ENCODE results near the gene RIBC1.
"Not testable (repeated sequence)": the region's sequence is repeated elsewhere in the genome, so short reads cannot be mapped to it uniquely, and the experiment has no call there.

Gene RIBC1

GRCh38 chrX:53422861-53423306, at the start of gene RIBC1:
RIBC1 (plus strand) TSS chrX:53422873; CDS start chrX:53426277, 3,404 bp downstream.
- DNase-seq = no peak

DNA sequence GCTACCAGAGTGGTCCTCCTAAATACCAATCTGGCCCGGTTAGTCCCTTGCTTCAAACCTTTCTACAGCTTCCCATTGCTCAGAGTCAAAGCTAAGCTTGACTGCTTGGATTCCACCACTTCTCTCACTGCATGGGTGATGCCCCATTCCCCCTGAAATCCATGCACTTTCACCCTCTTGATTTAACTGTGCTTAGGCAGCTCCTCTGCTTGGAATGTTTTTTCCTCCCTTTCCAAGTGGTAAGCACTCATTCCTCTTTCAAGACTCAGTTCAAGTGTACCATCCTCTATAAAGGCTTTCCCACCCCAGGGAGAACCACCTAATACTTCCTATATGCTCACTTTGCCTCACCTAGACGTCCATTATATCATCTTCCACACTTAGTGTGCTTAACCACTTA, 49.4 kb upstream of the RIBC1 start:
- no peak for DNase-seq

- DNase-seq = no peak
Observed at GRCh38 chrX:53374222-53374820, 48.4 kb upstream of the RIBC1 start.

DNA sequence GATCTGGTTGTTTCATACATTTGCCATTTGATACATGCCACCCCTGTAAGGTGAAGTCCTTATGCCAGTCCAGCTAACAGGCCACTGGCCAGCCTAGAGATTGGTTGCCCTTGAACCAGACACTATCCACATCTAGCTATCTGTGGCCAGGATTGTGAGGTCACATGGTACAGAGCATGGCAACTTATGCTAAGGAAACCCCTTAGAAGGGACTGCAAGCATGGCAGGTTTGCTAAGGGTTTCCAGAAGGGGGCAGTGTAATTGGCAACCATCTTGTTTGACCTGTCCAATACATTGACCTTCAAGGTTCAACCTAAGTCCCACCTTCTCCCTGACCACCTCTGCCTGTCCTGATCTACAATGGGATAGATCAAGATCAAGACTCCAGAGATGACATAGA, 47.8 kb upstream of the RIBC1 start:
- DNase-seq = no peak

DNA sequence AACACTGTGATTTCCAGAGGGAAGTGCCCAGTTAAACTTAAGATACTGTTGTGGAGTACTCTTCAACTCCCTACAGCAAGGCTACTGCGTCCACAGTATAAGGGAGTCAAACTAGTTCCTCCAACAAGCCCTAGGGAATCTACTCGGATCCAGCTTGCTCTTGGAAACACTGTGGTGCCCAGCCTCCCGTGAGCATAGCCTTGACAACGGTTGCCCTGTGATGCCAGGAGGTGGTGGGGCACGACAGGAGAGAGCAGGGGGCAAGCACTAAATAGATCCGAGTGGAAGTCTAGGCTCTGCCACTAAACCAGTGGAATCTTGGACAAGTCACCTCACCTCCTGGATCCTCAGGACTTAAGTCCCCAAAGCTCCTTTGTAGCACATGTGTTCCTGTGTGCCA, 45.8 kb upstream of the RIBC1 start:
- no peak for DNase-seq

- no peak for DNase-seq
Observed at GRCh38 chrX:53377464-53377863, 45.2 kb upstream of the RIBC1 start.

- DNase-seq = no peak
Observed at GRCh38 chrX:53379008-53379710, 43.5 kb upstream of the RIBC1 start.

GRCh38 chrX:53379747-53380146, 42.9 kb upstream of the RIBC1 start:
- no peak for DNase-seq

DNA sequence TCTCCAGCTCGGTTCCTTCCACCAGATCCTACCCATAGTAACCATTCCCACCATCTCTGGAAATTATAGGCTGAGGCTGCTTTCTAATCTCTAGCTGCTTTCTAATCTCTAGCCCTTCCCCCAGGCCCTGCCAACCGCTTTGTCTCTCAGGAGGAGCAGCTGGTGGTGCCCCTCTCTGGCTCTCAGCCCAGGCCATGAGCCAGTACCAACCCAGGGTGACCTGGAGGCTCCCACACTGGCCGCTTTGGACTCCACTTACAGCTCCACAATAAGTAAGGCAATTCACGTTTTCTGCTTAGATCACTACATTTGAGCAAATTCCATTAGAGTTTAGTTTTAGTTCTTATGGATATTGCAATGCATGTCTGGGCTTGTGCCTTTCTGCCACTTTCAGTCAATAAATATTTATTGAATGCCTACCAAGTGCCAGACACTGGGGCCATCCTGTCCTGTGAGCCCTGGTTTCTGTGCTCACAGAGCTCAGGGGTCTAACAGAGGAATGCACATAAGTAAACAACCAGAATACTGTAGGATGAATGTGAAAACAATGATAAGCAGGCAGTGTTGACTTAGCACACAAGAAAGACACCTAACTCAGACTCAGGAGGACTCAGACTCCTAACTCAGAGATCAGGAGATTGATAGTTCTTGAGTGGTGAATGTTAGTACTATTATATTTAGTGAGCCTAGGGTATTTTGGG, 39.1 kb upstream of the RIBC1 start:
- no peak for DNase-seq

DNA sequence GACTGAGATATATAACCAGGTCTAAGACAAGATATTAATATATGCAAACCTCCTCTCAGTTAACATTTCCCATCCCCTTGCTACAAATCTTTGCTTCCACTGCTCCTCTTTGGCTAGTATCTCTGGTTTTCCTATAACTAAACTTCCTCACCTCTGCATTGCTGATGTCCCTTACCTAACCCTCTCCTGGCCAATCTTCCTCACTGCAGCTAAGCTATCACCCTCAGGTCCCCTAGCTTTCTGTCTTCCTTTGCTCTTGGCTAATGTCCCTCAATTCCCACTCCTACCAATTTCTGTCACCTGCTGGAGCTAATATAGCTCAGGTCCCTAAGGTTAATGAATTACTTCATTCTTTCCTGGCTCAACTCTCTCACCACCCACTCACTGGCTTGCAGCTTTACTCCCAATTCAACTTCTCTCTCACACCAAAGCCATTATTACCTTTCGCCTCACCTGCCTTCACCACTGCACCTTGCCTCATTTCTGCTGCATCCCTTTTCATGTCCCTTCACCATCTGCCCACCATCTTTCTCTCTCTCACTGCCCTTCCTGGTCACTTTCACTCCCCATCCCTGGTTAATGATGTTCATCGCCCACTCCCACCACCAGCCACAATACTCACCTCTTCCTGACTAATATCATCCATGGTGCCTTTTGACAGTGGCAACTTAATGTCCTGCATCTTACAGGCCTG, 26.9 kb upstream of the RIBC1 start:
- DNase-seq = no peak

- DNase-seq = no peak
Observed at GRCh38 chrX:53398216-53398615, 24.5 kb upstream of the RIBC1 start.

DNA sequence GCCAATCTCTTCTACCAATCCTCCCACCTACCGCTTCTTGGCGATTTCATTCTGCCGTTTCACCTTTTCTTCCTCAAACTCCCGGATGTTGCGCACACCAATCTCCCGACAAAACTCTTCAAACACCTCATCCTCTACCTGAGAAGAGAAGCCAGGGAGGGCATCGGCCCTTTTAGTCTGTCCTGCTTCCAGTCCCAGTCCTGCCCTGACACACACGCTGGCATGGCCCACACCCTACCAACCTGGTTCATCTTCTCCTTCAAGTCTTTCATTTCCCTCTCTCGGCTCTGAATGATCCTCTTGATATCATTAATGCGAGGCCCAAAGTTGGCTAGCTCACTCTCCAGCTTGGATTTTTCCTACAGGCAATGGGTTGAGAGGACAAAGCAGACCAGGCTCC, 19.1 kb upstream of the RIBC1 start:
- DNase-seq = no peak

GRCh38 chrX:53412446-53412845, 10.2 kb upstream of the RIBC1 start:
- DNase-seq = no peak

GRCh38 chrX:53420351-53420750, 2.3 kb upstream of the RIBC1 start:
- DNase-seq = not testable (repeated sequence)

- DNase-seq = no peak
Observed at GRCh38 chrX:53421125-53421524, 1.5 kb upstream of the RIBC1 start.

DNA sequence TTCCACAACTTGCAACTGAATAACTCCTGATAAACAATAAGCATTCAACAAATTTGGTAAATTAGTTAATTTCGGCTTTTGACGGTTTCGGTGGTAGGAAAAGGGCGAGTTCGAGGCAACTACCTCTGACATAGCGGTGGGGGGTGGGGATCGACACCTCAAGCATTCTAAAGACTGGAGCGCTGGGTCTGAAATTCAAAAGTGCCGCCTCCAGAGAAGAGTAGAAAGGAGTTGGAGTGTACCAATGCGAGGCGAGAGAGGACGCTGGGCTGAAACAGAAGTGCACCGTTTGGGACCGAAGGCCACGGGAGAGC, 944 bp upstream of the RIBC1 start:
- no peak for DNase-seq

GRCh38 chrX:53422086-53422860, 400 bp upstream of the RIBC1 start, which contains the start of gene SMC1A:
SMC1A (minus strand) TSS chrX:53422654; CDS start chrX:53422600, 54 bp downstream.
- DNase-seq = peak; percentile 97

- DNase-seq = no peak
Observed at GRCh38 chrX:53429755-53430154, 7.1 kb downstream of the RIBC1 start.

DNA sequence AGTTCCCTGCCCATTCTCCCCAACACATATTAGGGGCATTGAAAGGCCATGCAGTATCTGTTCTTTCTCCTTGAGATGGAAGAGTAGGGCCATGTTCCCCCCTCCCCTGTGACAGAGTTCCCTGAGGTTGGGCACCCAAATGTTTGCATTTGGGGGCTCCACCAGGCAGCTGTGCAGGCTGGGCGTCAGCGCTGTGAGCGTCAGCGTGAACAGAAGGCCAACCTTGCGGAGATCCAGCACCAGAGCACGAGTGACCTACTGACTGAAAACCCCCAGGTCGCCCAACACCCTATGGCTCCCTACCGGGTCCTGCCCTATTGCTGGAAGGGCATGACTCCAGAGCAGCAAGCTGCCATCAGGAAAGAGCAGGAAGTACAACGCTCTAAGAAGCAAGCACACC, 7.6 kb downstream of the RIBC1 start:
- no peak for DNase-seq

DNA sequence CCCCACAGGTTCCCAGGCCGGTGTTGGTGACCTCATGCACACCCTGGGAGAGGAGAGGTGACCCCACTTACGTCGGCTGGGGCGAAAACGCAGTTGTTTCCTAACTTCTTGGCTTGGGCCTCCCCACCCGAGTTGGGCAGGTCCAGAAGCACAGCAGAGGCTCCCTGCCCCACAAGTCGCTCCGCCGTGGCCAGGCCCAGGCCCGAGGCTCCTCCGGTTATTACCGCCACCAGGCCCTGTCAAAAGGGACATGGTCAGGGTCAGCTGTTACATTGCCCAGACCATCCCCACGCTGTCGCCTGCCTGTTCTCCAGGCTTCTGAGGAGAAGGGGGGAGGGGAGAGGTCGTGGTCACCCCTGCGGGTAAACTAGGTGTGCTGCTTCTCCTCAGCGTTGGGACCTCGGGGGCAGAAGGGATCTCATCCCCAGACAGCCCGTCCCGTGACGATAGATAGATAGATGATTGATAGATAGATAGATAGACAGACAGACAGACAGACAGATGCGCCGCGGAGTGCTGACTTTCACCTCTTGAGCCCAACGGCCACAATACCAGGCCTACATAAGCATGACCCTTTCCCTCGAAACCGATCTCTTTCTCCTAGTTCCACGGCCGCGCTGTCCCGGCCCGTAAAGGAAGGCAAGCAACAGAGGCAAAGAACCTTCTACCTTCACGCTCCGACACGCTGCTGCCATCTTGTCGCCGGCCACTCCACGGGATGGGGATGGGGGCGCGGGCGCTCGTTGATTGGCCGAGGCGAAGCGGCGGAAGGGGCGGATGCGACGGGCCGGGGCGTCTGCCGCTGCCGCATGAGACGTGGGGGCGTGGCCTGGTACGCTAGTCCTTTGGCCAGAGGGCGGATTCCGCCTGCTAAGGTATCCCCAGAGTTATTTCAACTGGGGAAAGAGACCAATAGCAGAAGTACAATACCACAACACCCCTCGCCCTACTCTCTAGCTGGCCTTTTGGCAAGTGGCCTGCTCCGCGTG, 11.3 kb downstream of the RIBC1 start, which contains the start of gene HSD17B10:
Gene HSD17B10, minus strand, starts transcription at position 720 of the 989 bp plus-strand sequence. Its CDS starts 25 bp downstream, at position 695.
- DNase-seq = peak; percentile 88

DNA sequence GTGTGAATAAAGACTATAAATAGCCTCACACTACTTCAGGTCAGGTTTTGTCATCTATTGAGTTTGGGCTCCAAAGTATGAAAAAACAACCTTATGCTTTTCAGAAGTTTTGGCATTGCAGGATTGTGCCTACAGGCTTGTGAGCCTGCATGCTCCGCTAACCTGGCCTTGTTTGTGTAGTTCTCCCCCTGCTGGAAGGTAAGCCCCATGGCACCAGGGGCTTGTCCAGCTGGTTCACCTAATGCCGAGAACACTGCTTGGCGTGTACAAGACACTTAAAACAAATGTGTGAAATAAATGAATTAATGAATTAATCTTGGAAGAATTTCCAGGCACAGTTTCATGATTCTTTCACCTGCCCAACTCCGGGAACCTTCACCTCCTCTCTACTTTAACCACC, 13.3 kb downstream of the RIBC1 start:
- DNase-seq = peak; percentile 79

Measured in CD4-positive, alpha-beta T cell treated with Interleukin-17A for 1 hour (primary cell).